Measurements from ENCODE around the gene SHC4.
"Not testable (repeated sequence)": the region's sequence is repeated elsewhere in the genome, so short reads cannot be mapped to it uniquely, and the experiment has no call there.

The SHC4 gene, protein sequence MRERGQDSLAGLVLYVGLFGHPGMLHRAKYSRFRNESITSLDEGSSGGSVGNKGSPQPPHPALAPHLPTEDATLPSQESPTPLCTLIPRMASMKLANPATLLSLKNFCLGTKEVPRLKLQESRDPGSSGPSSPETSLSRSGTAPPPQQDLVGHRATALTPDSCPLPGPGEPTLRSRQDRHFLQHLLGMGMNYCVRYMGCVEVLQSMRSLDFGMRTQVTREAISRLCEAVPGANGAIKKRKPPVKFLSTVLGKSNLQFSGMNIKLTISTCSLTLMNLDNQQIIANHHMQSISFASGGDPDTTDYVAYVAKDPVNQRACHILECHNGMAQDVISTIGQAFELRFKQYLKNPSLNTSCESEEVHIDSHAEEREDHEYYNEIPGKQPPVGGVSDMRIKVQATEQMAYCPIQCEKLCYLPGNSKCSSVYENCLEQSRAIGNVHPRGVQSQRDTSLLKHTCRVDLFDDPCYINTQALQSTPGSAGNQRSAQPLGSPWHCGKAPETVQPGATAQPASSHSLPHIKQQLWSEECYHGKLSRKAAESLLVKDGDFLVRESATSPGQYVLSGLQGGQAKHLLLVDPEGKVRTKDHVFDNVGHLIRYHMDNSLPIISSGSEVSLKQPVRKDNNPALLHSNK

DNA sequence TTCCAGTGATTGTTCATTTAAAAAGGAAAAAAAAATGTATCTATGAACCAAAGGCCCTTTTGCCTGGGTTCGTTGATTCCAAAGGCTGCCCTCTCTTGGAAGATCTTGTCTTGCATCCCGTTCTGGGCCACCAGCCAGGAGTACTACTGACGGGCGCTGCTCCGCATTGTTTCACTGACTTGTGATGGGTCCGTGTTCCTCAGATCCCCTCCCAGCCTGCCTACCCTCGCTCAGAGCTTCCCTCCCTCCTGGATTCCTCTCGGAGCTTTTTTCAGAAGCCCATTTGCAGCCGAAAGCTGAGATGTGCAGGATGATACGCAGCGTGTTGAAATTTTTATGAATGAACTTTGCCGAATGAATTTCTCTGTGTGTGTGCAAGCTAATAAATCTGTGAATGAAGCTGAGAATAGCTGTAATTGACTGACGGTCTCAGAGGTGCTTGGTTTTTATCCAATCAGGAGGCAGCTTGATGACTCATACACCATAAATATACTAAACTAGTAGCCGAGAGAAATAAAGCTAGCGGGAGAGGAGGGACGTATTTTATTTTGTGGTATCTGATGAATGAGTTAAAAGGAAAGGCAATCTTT is at the start of gene SHC4:
TSS of gene SHC4 (minus strand) at position 396 of the 590 bp plus-strand sequence. CDS start 904 bp downstream, outside the sequence.
- DNase-seq (ENCODE audit: low read depth in 3 of 3), result no peak

DNA sequence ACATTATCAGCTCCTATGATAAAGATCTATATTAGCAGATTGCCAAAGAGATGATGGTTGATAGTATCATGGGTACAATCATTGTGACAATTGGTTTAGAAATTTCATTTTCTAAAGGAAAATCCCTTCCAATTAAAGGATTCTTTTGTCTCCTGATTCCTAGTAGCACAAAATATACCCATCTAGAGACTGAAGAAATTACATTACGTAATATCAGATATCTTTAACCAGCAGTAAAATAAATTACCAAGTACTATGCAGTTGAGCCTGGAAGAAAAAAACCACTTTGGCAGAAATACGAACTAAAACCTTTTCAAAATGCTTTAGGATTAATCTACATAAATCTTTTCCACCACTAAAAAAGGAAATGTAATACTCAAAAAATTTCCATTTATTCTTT is 35.6 kb upstream of the SHC4 start:
- DNase-seq (ENCODE audit: low read depth in 3 of 3), result no peak

DNA sequence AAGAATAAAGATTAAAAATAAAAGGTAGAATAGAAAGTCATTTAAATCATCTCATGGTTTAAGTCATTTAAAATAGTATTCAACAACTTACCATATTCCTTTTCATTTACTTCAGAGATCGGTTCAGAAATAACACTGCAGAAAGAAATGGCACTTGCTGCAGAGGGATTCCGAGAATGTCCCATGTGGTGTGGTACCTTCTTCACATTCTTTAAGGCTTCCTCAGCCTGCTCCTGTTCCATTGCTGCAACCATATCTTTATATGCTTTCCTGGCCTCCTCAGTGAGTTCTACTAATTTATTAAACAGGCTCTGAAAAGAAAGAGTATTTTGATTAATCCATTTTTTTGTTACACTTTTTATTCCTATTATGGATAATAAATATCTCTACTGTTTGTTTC is 32.6 kb upstream of the SHC4 start:
- no peak for DNase-seq (ENCODE audit: low read depth in 3 of 3)

DNA sequence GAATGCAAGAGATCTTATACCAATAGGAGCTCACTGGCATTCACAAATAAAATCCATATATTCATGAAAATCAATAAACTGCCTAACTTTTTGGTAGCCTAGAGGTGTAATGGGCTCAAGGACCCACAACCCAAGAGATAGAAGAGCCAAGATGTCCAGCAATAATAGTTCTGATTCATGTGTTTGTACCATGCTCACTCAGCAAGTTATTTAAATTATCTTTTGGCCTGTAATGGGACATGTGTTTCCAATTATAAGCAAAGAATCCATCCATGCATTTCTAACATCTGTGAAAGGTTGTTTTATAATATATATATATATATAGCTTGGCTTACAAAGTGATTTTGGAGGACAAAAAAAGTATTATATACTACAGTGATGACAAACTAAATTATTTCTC is 29.7 kb upstream of the SHC4 start:
- no peak for DNase-seq (ENCODE audit: low read depth in 3 of 3)

DNA sequence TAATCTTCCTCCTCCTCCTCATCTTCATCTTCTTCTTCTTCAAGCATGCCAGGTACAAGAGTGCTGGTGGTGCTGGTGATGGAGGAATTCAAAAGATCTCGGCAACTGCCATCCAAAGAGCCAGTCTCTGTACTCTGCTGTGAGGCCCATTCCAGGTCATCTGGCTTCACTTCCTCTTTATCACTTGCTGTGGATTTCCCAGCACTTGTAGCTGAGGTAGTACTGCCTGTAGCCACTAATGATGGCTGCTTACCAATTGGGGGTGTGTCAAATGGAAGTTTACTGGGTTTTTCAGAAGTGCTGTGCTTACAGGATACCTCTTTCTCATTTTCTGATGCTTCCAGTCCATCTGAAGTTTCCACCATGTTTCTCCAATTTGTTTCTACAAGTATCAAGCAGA is 28.8 kb upstream of the SHC4 start:
- DNase-seq (ENCODE audit: low read depth in 3 of 3), result no peak

DNA sequence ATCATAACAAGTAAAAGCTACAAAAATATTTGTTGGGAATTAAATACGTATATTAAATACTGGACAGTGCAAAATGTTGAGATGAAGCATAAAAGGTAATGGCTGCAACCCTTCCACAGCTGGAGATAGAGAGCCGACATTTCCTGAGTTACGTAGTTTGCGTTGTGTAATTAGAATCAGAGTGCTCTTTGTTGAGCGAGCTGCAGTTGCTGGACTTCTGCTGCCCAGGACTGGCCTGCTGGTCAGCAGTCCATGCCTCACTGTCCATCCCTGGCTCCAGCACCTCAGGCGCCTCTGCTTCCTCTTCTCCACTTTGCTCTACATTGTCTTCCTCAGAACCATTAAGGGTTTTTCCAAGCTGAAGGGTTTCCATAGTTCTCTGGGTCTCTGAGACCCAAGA is 28.4 kb upstream of the SHC4 start:
- no peak for DNase-seq (ENCODE audit: low read depth in 3 of 3)

DNA sequence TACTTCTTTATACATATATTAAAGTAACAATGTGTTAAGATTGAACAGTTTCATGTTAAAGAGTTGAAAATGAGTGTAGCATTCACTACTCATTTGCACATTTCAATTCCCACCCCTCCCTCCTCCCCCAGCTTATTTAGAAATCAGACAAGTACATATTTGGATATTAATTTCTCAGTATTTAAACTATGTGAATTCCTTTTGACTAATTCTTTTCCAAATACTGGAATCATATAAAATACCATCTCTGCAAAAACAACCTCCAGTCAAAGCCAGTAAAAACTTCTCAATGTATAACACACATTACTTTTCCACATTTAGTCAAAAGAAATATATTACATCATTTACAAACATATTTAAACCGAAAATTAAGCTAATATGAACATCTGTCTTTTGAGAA is 25.5 kb upstream of the SHC4 start:
- no peak for DNase-seq (ENCODE audit: low read depth in 3 of 3)

DNA sequence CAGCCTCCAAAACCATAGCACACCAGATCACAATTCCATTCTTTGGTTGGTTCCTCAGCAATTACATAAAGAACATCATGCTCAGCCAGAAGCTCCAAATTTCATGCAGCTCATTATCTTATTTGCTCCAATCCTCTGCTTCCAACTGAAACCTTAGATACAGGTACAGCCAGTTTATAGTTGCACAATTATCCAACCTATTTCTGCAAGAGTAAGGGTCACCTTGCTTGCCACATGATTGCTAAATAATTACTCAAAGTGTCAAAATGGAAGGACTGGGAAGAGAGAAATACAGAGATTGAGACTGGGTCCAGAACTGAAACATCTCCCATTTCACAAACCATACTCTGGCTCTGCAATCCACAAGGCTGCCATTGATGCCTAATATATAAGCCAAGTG is 23.4 kb upstream of the SHC4 start:
- no peak for DNase-seq (ENCODE audit: low read depth in 3 of 3)

DNA sequence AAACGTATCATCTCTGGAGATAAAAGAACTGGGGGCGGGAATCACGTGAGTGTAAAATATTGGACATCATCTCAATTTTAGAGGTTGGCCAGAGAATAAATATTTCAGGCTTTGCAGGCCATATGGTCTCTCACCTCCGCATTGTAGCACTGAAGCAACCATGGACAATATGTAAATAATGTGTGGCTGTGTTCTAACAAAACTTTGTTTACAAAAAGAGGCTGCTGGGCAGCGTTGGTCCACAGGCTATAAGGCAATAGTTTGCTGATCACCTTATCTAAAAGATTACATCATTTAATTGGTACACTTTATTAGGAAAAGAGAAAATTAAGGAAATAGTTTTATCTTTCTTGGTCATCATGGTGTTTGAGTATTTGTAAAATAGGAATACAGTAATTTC is 22.5 kb upstream of the SHC4 start:
- no peak for DNase-seq (ENCODE audit: low read depth in 3 of 3)

DNA sequence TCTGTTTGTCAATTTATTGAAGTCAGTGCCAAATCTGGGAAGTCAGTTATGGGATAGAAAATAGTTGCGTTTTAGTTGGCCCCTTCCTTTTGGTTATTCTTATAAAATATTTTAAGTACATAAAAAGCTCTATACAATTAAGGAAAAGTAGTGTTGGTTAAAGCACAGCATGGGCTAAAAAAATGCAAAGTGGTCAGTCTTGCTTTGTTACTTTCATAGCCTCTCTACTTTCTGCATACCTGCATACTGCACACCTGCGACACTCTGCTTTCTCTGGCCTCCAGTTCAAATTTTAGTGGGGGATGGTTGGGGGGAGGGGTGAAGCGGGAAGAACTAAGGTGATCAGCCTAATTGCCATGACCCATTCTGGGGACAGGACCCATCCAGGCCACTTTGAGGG is 21.8 kb upstream of the SHC4 start:
- no peak for DNase-seq (ENCODE audit: low read depth in 3 of 3)

DNA sequence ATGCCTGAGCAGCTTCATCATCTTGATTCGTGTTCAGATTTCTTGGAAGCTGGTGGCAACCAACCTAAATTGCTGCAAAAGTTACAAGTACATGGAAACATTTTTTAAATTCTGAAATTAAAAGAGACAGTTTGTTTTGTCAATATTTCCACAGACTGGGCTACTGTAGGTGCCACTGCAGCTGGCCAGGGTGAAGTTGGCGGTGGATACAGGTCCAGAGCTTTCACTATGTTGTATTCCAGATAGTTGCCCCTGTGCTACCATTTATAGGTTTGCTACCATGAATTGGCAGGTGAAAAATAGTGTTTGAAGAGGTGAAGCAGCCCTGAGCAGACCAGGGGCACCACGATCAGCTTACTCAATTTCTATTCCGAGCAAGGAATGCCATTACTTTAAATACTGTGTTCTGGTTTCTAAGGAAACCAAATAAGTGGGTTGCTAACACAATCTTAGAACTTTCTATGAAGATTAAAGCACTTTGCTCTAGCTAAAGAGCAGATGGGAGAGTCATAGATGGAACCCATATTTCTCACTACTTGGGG is 21.2 kb upstream of the SHC4 start:
- no peak for DNase-seq (ENCODE audit: low read depth in 3 of 3)

DNA sequence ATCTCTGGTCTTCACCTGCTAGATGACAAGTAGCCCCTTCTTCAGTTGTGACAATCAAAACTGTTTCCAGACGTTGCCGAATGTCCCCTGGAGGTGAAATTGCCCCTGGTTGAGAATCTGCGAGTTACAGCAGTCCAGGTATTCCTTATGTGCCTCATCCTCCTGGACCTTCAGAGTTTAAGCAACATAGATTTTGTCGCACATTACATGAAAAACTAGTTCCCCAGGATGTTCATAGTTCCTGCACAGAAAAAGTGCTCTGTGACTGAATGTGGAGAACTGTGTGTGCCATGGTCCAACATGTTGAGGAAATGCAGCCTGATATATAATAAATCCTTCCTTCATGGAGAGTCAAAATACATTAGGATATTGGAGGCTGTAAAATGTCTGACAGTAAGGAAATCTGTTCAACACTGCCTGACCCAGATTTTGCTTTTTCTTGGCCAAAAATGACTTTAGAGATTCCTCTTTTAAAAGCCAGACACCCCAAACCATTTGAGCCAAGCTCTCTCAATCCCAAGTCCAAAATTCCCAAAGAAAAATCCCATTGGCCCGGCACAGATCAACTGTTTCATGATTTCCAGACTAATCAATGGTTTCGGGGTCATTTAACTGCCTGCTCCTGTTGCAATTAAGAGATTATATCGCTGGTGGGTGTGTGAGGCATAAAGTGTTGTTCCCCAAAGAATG is 20.4 kb upstream of the SHC4 start:
- no peak for DNase-seq (ENCODE audit: low read depth in 3 of 3)

DNA sequence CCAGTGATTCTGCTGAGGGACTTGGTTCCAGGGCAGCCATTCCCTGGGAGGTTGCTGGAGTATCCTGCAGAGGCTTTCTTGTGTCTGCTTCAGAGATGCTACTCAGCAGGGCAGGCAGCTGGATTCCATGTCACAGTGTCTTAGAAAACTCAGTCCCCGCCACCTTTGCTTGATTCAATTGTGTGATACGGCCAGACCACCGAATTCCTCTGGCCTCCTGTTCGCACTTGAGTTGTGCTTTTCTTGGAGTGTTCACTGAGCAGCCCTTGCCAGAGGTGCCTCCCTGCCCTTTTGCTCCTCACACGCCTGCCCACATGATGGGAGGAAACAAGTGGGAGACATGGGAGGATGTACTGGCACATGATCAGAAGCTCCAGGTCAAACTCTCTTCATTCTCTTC is 19.6 kb upstream of the SHC4 start:
- DNase-seq (ENCODE audit: low read depth in 3 of 3), result no peak

DNA sequence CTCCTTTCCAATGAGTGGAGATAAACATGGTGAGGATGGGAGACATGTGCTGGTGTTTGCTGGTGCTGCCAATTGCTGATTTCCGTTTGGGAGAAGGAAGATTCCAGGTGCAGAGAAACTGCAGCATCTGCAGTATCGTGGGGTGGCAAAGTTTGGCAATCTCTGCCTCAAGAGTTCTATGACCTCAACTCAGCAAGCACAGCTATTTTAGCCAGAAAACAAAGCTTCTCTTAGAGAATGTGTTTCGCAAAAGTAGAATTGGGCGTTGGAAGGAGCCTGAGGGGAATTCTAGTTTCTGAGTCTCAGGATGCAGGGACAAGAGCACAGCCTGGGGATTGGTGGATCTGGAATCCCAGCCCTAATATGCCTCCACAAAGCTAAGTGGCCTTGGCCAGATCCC is 18.2 kb upstream of the SHC4 start:
- DNase-seq (ENCODE audit: low read depth in 3 of 3), result no peak

DNA sequence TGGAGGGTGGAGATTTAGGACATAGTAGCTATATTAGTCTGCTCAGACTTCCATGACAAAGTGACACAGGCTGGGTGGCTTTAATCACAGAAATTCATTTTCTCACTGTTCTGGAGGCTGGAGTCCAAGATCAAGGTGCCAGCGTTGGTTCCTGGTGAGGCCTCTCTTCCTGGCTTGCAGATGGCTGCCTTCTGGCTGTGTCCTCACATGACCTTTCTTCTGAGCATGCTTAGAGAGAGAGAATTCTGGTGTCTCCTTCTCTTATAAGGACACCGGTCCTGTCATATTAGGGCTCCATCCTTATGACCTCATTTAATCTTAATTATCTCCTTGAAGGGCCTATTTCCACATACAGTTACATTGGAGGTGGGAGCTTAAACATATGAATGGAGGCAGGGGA is 14.9 kb upstream of the SHC4 start:
- no peak for DNase-seq (ENCODE audit: low read depth in 3 of 3)

DNA sequence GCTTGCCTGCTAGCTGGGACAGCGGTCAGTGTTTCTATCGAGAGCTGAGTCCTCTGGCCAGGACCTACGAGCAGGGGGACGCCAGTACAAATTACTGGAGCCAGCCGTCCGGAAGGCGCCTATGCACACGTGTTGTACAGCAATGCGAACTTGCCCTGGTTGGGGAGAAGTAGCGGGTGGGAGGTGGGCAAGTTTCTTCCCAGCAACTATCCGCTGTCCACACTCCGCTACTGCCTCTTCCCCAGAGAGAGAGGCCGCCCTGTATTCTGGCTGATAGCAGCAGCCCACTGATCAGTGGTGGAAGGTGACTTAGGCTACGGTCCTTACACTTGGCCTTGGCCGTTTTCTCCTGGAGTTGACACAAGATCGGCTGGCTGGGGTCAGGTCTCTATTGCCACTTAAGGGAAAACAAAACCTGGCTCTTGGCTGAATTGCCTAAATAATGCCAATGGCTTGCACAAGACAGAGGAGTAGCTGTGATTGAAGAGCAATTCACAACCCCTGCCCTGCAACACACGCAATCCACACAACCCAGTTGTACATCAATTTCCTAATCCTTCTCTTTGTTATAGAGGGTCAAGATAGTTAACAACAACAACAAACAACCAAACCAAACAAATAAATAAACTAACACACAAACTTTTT is 12.8 kb upstream of the SHC4 start:
- DNase-seq (ENCODE audit: low read depth in 3 of 3), result no peak

DNA sequence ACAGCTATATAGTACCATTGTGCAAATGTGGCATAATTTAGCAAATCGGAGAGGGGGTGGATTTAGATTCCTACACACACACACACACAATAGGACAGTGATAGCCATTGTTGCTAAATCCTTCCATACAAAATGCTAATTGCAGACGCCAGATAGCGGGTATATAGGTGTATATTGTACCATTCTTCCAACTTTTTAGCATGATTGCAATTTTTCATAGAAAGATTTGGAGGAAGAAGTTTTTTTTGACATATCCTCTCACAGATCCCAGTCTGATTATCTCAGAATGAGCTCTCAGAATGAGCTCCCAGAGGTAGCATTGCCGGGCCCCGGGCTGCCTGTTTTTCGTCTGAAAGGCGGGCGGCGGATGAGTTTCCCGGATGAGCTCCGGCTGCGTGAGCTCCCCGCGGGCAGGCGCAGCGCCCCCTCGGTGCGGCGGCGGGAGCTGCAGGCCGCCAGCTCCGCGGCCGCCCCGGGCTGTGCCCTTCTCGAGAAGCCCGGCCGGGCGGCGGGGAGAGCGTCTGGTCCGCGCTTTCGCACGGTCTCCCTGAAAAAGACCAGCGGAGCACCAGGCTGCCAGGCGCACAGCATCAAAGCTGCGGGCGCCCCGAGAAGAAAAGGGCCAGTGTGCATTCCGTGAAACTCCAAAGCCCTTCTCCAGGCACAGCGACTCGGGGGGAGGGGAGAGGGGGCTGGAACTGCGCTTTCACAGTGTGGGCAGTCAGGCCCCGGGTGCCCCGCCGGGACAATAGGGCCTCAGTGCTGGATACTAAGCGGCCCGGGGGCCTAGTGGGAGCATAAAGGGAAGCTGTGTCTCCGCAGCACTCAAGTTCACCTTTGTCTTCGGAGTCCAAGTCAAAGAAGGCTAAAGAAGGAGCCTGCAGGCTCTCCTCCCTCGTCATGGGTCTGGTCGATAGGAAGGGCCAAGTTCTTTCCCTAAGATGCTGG is 12.0 kb upstream of the SHC4 start:
- peak; percentile 55 to 68 (median 64) for DNase-seq (ENCODE audit: low read depth in 3 of 3)

DNA sequence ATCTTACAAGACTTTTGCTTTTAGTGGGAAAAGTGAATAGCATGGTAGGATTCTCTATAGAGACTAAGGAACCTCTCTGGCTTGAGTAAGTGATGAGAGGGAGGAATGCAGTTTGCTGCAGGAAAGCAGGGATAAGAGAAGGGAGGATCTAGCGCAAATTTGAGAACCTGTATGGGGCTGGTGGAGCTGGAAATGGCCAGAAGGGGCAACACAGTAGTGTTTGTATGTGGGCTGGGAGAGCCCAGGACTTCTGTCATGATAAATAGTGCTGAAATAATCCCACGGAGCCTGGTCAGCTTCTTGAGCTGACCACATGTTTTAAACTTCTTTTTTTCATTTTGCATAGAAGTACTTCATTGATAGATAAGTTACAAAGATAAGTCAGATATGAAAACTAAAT is 11.2 kb upstream of the SHC4 start:
- no peak for DNase-seq (ENCODE audit: low read depth in 3 of 3)

DNA sequence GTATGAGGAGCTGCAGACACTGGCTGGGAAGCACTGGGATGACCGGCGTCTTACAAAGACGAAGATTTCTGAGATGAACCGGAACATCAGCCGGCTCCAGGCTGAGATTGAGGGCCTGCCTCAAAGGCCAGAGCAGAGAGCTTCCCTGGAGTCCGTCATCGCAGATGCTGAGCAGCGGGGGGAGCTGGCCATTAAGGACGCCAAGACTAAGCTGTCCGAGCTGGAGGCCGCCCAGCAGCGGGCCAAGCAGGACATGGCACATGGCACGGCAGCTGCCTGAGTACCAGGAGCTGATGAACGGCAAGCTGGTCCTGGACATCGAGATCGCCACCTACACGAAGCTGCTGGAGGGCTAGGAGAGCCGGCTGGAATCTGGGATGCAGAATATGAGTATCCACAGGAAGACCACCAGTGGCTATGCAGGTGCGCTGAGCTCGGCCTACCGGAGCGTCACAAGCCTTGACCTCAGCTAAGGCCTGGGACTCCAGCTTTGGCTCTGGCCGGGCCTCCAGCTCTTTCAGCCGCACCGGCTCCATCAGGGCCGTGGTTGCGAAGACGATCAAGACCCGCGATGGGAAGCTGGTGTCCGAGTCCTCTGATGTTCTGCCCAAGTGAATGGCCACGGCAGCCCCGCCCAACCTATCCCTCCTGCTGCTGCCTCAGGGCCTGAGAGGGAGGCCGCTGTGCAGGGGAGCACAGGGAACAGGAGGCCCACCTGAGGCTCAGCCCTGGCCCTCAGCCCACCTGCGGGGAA is 9.2 kb upstream of the SHC4 start:
- no peak for DNase-seq (ENCODE audit: low read depth in 3 of 3)

DNA sequence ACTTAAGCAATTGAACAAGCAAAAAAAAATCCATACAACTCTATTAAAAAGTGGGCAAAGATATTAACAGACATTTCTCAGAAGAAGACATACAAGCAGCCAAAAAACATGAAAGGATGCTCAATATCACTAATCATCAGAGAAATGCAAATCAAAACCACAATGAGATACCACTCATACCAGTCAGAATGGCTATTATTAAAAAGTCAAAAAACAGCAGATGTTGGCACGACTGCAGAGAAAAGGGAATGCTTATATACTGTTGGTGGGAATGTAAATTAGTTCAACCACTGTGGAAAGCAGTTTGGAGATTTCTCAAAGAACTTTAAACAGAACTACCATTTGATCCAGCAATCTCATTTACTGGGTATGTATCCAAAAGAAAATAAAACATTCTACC is 7.2 kb upstream of the SHC4 start:
- not testable (repeated sequence) for DNase-seq (ENCODE audit: low read depth in 3 of 3)
